Measurements from ENCODE around the gene ARHGAP25.

The ARHGAP25 gene

DNA sequence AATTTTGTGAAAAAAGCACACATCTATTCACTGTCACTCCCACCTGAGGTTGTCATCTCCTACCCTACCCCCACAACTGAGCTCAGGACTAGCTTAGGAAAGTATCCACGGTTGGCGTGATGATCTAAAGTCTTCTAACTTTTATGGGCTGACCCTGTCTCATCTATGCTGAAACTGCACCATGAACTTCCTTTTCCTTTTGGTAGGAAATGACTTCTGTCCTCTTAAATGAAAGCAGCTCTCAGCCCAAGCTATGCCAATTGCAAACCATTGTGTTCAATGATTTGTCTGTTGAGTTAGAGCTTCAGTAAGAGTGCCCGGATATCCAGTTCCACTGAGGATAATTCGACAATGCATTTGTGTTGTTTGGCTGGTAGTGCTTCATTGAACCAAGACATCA is 52.7 kb downstream of the ARHGAP25 start:
- no peak overlapping the region for H3K23ac ChIP-seq (ENCODE audit: low read length)
- no peak overlapping the region for H3K4ac ChIP-seq (ENCODE audit: low read depth, low read length)
- no peaks in the 10 kb centered on the region for H3K4me1 ChIP-seq (ENCODE audit: control insufficient read depth, low read depth, low read length)
- no peak overlapping the region for H4K8ac ChIP-seq (ENCODE audit: low read depth, low read length)
- no peak overlapping the region for H3K27ac ChIP-seq (ENCODE audit: low read depth, low read length)
- H3K79me1 ChIP-seq (ENCODE audit: low read length), result no peaks in the 10 kb centered on the region
- no peak overlapping the region for H3K18ac ChIP-seq (ENCODE audit: low read length)
- no CpG with 5 or more reads among the region's 4 CpGs for WGBS (ENCODE audit: extremely low coverage, insufficient coverage, low lambda C conversion rate)
- no peak overlapping the region for H3K56ac ChIP-seq (ENCODE audit: low read length)
- H2BK15ac ChIP-seq (replicated peaks; ENCODE audit: low read depth), result no peak overlapping the region
- H2BK120ac ChIP-seq (ENCODE audit: low read depth, low read length), result no peak overlapping the region
- no peak overlapping the region for H3K4me3 ChIP-seq (ENCODE audit: low read length)
- no peak for DNase-seq
- H4K5ac ChIP-seq (ENCODE audit: low read length), result no peak overlapping the region
- H3K9ac ChIP-seq (ENCODE audit: low read length), result no peak overlapping the region
- H3K4me2 ChIP-seq (ENCODE audit: low read length), result no peak overlapping the region
- H3K27me3 ChIP-seq (ENCODE audit: insufficient read depth, low read length, poor library complexity), result no peaks in the 10 kb centered on the region
- no peaks in the 10 kb centered on the region for H3K79me2 ChIP-seq (ENCODE audit: control insufficient read depth, insufficient read depth, low read length)
- H2AK5ac ChIP-seq (ENCODE audit: low read length), result no peak overlapping the region
- no peak overlapping the region for H2BK5ac ChIP-seq (ENCODE audit: low read length)
- no peaks in the 10 kb centered on the region for H3K36me3 ChIP-seq (ENCODE audit: control insufficient read depth, insufficient read depth, low read length)

DNA sequence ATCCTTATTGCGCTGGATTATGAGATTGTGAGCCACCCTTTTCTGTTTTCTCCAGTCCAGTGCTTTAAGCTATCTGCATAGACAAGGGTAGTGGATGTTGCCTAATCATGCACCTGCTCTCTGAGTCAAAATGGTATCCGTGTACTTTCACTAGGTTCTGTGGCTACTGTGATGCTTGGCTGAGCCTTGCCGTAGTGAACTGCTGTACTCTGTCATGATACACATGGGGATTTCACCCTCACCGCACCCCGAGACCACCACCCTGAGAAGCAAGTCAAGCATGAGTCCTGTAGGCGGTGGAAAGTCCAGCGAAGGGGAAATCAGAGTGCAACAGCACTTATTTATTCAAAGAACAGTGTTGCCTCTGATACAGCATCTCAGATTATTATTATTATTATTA is 55.0 kb downstream of the ARHGAP25 start:
- Histone ChIP-seq H2BK120ac (ENCODE audit: low read depth, low read length) (no peak overlapping the region), H3K4ac (ENCODE audit: low read depth, low read length) (no peak overlapping the region), H3K18ac (ENCODE audit: low read length) (no peak overlapping the region), H3K23ac (ENCODE audit: low read length) (no peak overlapping the region), H4K8ac (ENCODE audit: low read depth, low read length) (no peak overlapping the region), H3K79me1 (ENCODE audit: low read length) (no peaks in the 10 kb centered on the region), H3K27ac (ENCODE audit: low read depth, low read length) (no peak overlapping the region), H3K4me1 (ENCODE audit: control insufficient read depth, low read depth, low read length) (no peaks in the 10 kb centered on the region), H3K36me3 (ENCODE audit: control insufficient read depth, insufficient read depth, low read length) (no peaks in the 10 kb centered on the region), H3K56ac (ENCODE audit: low read length) (no peak overlapping the region), H3K4me3 (ENCODE audit: low read length) (no peak overlapping the region), H2BK5ac (ENCODE audit: low read length) (no peak overlapping the region), H3K79me2 (ENCODE audit: control insufficient read depth, insufficient read depth, low read length) (no peaks in the 10 kb centered on the region), H3K27me3 (ENCODE audit: insufficient read depth, low read length, poor library complexity) (no peaks in the 10 kb centered on the region), H4K5ac (ENCODE audit: low read length) (no peak overlapping the region), H3K4me2 (ENCODE audit: low read length) (no peak overlapping the region), H3K9ac (ENCODE audit: low read length) (no peak overlapping the region), H2AK5ac (ENCODE audit: low read length) (no peak overlapping the region), H2BK15ac (replicated peaks; ENCODE audit: low read depth) (no peak overlapping the region)
- no CpG with 5 or more reads among the region's 7 CpGs for WGBS (ENCODE audit: extremely low coverage, insufficient coverage, low lambda C conversion rate)
- DNase-seq, result no peak

DNA sequence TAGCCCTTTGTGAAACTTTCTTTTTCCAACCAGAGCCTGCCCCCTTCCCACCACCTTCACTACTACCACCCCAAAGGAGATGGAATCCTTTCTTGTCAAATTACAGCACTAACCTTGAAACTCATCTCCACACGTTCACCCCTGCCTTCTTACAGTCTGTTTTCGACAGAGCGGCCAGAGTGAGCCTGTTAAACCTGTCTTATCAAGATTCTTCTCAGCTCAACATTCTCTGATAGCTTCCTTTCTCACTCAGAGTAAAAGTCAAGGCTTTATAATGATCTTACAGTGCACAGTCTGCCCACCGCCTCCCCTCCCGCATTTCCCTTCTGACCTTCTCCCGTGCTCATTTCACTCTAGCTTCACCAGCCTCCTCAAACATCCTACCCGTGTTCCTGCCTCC is 56.0 kb downstream of the ARHGAP25 start:
- Histone ChIP-seq H3K4me3 (ENCODE audit: low read length) (no peak overlapping the region), H2BK120ac (ENCODE audit: low read depth, low read length) (no peak overlapping the region), H2BK5ac (ENCODE audit: low read length) (no peak overlapping the region), H3K23ac (ENCODE audit: low read length) (no peak overlapping the region), H3K4ac (ENCODE audit: low read depth, low read length) (no peak overlapping the region), H3K4me1 (ENCODE audit: control insufficient read depth, low read depth, low read length) (no peaks in the 10 kb centered on the region), H4K8ac (ENCODE audit: low read depth, low read length) (no peak overlapping the region), H3K4me2 (ENCODE audit: low read length) (no peak overlapping the region), H3K79me1 (ENCODE audit: low read length) (no peaks in the 10 kb centered on the region), H3K27ac (ENCODE audit: low read depth, low read length) (no peak overlapping the region), H3K27me3 (ENCODE audit: insufficient read depth, low read length, poor library complexity) (no peaks in the 10 kb centered on the region), H3K56ac (ENCODE audit: low read length) (no peak overlapping the region), H3K9ac (ENCODE audit: low read length) (no peak overlapping the region), H2AK5ac (ENCODE audit: low read length) (no peak overlapping the region), H3K18ac (ENCODE audit: low read length) (no peak overlapping the region), H2BK15ac (replicated peaks; ENCODE audit: low read depth) (no peak overlapping the region), H3K36me3 (ENCODE audit: control insufficient read depth, insufficient read depth, low read length) (no peaks in the 10 kb centered on the region), H4K5ac (ENCODE audit: low read length) (no peak overlapping the region), H3K79me2 (ENCODE audit: control insufficient read depth, insufficient read depth, low read length) (no peaks in the 10 kb centered on the region)
- DNase-seq, result no peak
- no CpG with 5 or more reads among the region's 7 CpGs for WGBS (ENCODE audit: extremely low coverage, insufficient coverage, low lambda C conversion rate)

DNA sequence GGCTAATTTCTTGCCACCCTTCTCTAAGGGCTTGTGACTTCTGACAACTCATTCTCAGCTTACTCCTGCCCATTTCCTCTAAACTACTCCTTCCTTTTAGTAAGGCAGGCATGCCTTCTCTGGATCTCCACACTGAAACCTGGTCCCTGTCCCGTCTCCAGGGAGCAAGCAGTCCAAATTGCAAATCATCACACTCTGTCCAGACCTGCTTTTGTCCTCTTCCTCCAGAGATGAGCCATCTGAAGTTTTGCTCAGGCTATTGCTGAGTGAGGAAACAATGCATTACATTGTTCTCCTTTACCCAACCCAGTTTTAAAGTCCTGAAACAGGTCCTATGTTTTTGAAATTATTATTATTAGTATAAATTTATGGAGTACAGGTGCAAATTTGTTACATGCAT is 57.3 kb downstream of the ARHGAP25 start:
- no peak overlapping the region for H3K4ac ChIP-seq (ENCODE audit: low read depth, low read length)
- H3K9ac ChIP-seq (ENCODE audit: low read length), result no peak overlapping the region
- no peak for DNase-seq
- no peak overlapping the region for H2BK15ac ChIP-seq (replicated peaks; ENCODE audit: low read depth)
- H4K8ac ChIP-seq (ENCODE audit: low read depth, low read length), result no peak overlapping the region
- no peaks in the 10 kb centered on the region for H3K4me1 ChIP-seq (ENCODE audit: control insufficient read depth, low read depth, low read length)
- no peaks in the 10 kb centered on the region for H3K36me3 ChIP-seq (ENCODE audit: control insufficient read depth, insufficient read depth, low read length)
- H3K23ac ChIP-seq (ENCODE audit: low read length), result no peak overlapping the region
- WGBS (ENCODE audit: extremely low coverage, insufficient coverage, low lambda C conversion rate), result no CpG with 5 or more reads among the region's 1 CpG
- H3K79me2 ChIP-seq (ENCODE audit: control insufficient read depth, insufficient read depth, low read length), result no peaks in the 10 kb centered on the region
- H3K56ac ChIP-seq (ENCODE audit: low read length), result no peak overlapping the region
- no peaks in the 10 kb centered on the region for H3K79me1 ChIP-seq (ENCODE audit: low read length)
- H2BK120ac ChIP-seq (ENCODE audit: low read depth, low read length), result no peak overlapping the region
- no peak overlapping the region for H2BK5ac ChIP-seq (ENCODE audit: low read length)
- no peak overlapping the region for H4K5ac ChIP-seq (ENCODE audit: low read length)
- H3K4me3 ChIP-seq (ENCODE audit: low read length), result no peak overlapping the region
- no peaks in the 10 kb centered on the region for H3K27me3 ChIP-seq (ENCODE audit: insufficient read depth, low read length, poor library complexity)
- H2AK5ac ChIP-seq (ENCODE audit: low read length), result no peak overlapping the region
- no peak overlapping the region for H3K27ac ChIP-seq (ENCODE audit: low read depth, low read length)
- no peak overlapping the region for H3K4me2 ChIP-seq (ENCODE audit: low read length)
- no peak overlapping the region for H3K18ac ChIP-seq (ENCODE audit: low read length)

DNA sequence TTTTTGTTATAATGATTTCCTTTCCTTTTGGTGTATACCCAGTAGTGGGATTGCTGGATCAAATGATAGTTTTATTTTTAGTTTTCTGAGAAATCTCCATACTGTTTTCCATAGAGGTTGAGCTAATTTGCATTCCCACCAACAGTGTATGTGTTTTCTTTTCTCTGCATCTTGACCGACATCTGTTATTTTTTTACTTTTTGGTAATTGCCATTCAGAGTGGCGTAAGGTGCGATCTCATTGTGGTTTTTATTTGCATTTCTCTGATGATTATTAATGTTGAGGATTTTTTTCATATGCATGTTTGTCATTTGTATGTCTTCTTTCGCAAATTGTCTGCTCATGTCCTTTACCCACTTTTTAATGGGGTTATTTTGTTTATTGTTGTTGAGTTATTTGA is 58.1 kb downstream of the ARHGAP25 start:
- Histone ChIP-seq H3K79me1 (ENCODE audit: low read length) (no peaks in the 10 kb centered on the region), H2BK120ac (ENCODE audit: low read depth, low read length) (no peak overlapping the region), H3K27me3 (ENCODE audit: insufficient read depth, low read length, poor library complexity) (no peaks in the 10 kb centered on the region), H3K56ac (ENCODE audit: low read length) (no peak overlapping the region), H3K79me2 (ENCODE audit: control insufficient read depth, insufficient read depth, low read length) (no peaks in the 10 kb centered on the region), H3K4me3 (ENCODE audit: low read length) (no peak overlapping the region), H2AK5ac (ENCODE audit: low read length) (no peak overlapping the region), H3K23ac (ENCODE audit: low read length) (no peak overlapping the region), H2BK15ac (replicated peaks; ENCODE audit: low read depth) (no peak overlapping the region), H3K36me3 (ENCODE audit: control insufficient read depth, insufficient read depth, low read length) (no peaks in the 10 kb centered on the region), H4K5ac (ENCODE audit: low read length) (no peak overlapping the region), H3K18ac (ENCODE audit: low read length) (no peak overlapping the region), H2BK5ac (ENCODE audit: low read length) (no peak overlapping the region), H4K8ac (ENCODE audit: low read depth, low read length) (no peak overlapping the region), H3K4me2 (ENCODE audit: low read length) (no peak overlapping the region), H3K9ac (ENCODE audit: low read length) (no peak overlapping the region), H3K4me1 (ENCODE audit: control insufficient read depth, low read depth, low read length) (no peaks in the 10 kb centered on the region), H3K27ac (ENCODE audit: low read depth, low read length) (no peak overlapping the region), H3K4ac (ENCODE audit: low read depth, low read length) (no peak overlapping the region)
- DNase-seq, result no peak
- no CpG with 5 or more reads among the region's 4 CpGs for WGBS (ENCODE audit: extremely low coverage, insufficient coverage, low lambda C conversion rate)

DNA sequence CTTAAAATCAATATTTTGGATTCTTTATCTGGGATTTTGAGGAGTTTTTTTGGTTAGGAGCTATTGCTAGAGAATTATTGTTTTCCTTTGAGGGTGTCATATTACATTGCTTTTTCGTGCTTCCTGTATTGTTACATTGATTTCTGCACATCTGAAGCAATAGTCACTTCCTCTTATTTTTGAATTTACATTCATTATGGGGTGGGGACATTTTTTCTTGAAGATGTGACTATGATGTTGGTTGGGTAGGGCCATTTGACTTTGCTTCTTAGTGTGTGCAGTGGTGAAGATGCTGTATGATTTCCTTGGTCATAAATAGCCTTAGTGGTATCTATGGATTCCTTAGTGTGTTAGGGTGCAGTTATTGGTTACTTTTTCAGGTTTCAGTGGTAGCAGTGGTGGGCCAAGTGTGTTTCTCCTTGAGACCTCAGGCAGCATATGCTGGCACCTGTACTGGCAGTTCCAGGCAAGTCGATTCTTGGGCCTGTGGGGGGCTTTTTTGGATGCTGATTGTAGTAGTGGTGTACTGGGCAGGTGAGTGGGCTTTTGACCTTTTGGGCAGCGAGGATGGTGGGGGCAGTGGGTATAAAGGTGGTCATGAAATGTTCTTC is 61.8 kb downstream of the ARHGAP25 start:
- no peak overlapping the region for H2BK5ac ChIP-seq (ENCODE audit: low read length)
- no peak overlapping the region for H2BK15ac ChIP-seq (replicated peaks; ENCODE audit: low read depth)
- H4K8ac ChIP-seq (ENCODE audit: low read depth, low read length), result no peak overlapping the region
- H3K23ac ChIP-seq (ENCODE audit: low read length), result no peak overlapping the region
- no peaks in the 10 kb centered on the region for H3K4me1 ChIP-seq (ENCODE audit: control insufficient read depth, low read depth, low read length)
- no peaks in the 10 kb centered on the region for H3K79me1 ChIP-seq (ENCODE audit: low read length)
- no peak overlapping the region for H3K4me3 ChIP-seq (ENCODE audit: low read length)
- H3K27me3 ChIP-seq (ENCODE audit: insufficient read depth, low read length, poor library complexity), result no peaks in the 10 kb centered on the region
- no peak overlapping the region for H3K9ac ChIP-seq (ENCODE audit: low read length)
- no peak overlapping the region for H3K18ac ChIP-seq (ENCODE audit: low read length)
- no peak overlapping the region for H3K27ac ChIP-seq (ENCODE audit: low read depth, low read length)
- no peaks in the 10 kb centered on the region for H3K36me3 ChIP-seq (ENCODE audit: control insufficient read depth, insufficient read depth, low read length)
- H3K4me2 ChIP-seq (ENCODE audit: low read length), result no peak overlapping the region
- H3K4ac ChIP-seq (ENCODE audit: low read depth, low read length), result no peak overlapping the region
- DNase-seq, result no peak
- WGBS (ENCODE audit: extremely low coverage, insufficient coverage, low lambda C conversion rate), result no CpG with 5 or more reads among the region's 3 CpGs
- H2AK5ac ChIP-seq (ENCODE audit: low read length), result no peak overlapping the region
- no peak overlapping the region for H3K56ac ChIP-seq (ENCODE audit: low read length)
- no peak overlapping the region for H2BK120ac ChIP-seq (ENCODE audit: low read depth, low read length)
- H4K5ac ChIP-seq (ENCODE audit: low read length), result no peak overlapping the region
- no peaks in the 10 kb centered on the region for H3K79me2 ChIP-seq (ENCODE audit: control insufficient read depth, insufficient read depth, low read length)
